Neural progenitor cell (in vitro differentiated cells): ENCODE measurements around the gene MSRB1. TPM values are rescaled to one million over a fixed set of nuclear protein-coding genes. Genes with fewer than 3 reads are reported as not detected.

Source experiments
- DNase-seq: peaks from one replicate; pipeline ENCODE4 v3.0.0-alpha.2; 2016; ENCODE audit warnings: low spot score
- H2AFZ ChIP-seq: fragments of 200-600 bp; sonication (generic); replicated peaks from 2 replicates; pipeline ENCODE4 v1.6.1; 2016; ENCODE audit warnings: antibody characterized with exemption
- H3F3A ChIP-seq: fragments of 200-600 bp; sonication (generic); 2 replicates; pipeline ENCODE4 v1.6.1; 2016; ENCODE audit warnings: antibody characterized with exemption, low read depth
- H3K27ac ChIP-seq: fragments of 200-600 bp; sonication (generic); 2 replicates; pipeline ENCODE4 v1.5.1; 2016; ENCODE audit warnings: mild to moderate bottlenecking
- H3K27me3 ChIP-seq: fragments of 200-600 bp; sonication (generic); 2 replicates; pipeline ENCODE4 v1.6.1; 2016; ENCODE audit warnings: mild to moderate bottlenecking, moderate library complexity
- H3K36me3 ChIP-seq: fragments of 200-600 bp; sonication (generic); 2 replicates; pipeline ENCODE4 v1.5.1; 2016
- H3K4me1 ChIP-seq: fragments of 200-600 bp; sonication (generic); 2 replicates; pipeline ENCODE4 v1.6.1; 2016; ENCODE audit warnings: mixed run types
- H3K4me2 ChIP-seq: fragments of 200-600 bp; sonication (generic); 2 replicates; pipeline ENCODE4 v1.6.1; 2016
- H3K4me3 ChIP-seq: fragments of 200-600 bp; sonication (generic); 2 replicates; pipeline ENCODE4 v1.5.1; 2016
- H3K79me2 ChIP-seq: fragments of 200-600 bp; sonication (generic); 2 replicates; pipeline ENCODE4 v1.6.1; 2016; ENCODE audit warnings: low read depth
- H3K9ac ChIP-seq: fragments of 200-600 bp; sonication (generic); 2 replicates; pipeline ENCODE4 v1.6.1; 2016
- H3K9me3 ChIP-seq: fragments of 200-600 bp; sonication (generic); 2 replicates; pipeline ENCODE4 v1.5.1; 2016; ENCODE audit warnings: low read depth
- H4K20me1 ChIP-seq: fragments of 200-600 bp; sonication (generic); 2 replicates; pipeline ENCODE4 v1.6.1; 2016; ENCODE audit warnings: low read depth
- H3K27ac Mint-ChIP-seq: 3 replicates; pipeline ENCODE4 v1.8.0; 2021; ENCODE audit warnings: mixed read lengths
- H3K27me3 Mint-ChIP-seq: 2 replicates; pipeline ENCODE4 v1.8.0; 2022; ENCODE audit warnings: low read depth, mild to moderate bottlenecking, inconsistent platforms, moderate library complexity, mixed read lengths; ENCODE audit not compliant: insufficient read depth
- H3K36me3 Mint-ChIP-seq: 3 replicates; pipeline ENCODE4 v1.8.0; 2021; ENCODE audit warnings: mixed read lengths
- H3K4me1 Mint-ChIP-seq: 3 replicates; pipeline ENCODE4 v1.8.0; 2021; ENCODE audit warnings: mixed read lengths
- H3K4me3 Mint-ChIP-seq: 3 replicates; pipeline ENCODE4 v1.8.0; 2021; ENCODE audit warnings: mild to moderate bottlenecking, moderate library complexity, mixed read lengths
- H3K9me3 Mint-ChIP-seq: 3 replicates; pipeline ENCODE4 v1.8.0; 2020; ENCODE audit warnings: mixed read lengths
- EZH2 ChIP-seq: fragments of 200-600 bp; sonication (generic); IDR thresholded peaks from 2 replicates; pipeline ENCODE4 v1.6.1; 2017; ENCODE audit warnings: antibody characterized with exemption, mild to moderate bottlenecking, moderate library complexity
- EZH2phosphoT487 ChIP-seq: fragments of 200-600 bp; sonication (generic); IDR thresholded peaks from 2 replicates; pipeline ENCODE4 v1.6.1; 2017; ENCODE audit warnings: antibody characterized with exemption
- total RNA-seq: library from RNA; depleted of rRNA; stranded (reverse); fragments of >200 nt; gene quantifications from 2 replicates; pipeline ENCODE4 v1.2.3, GENCODE V29; 2015; ENCODE audit warnings: low replicate concordance
- TF ChIP-seq, protein P1 (sequence below): fragments of 200-600 bp; sonication (generic); IDR thresholded peaks from 2 replicates; pipeline ENCODE4 v1.5.1; 2017; ENCODE audit warnings: antibody characterized with exemption, mild to moderate bottlenecking

Gene MSRB1
- total RNA-seq, 1 donor from 2014 or later: 26.9 TPM

DNA sequence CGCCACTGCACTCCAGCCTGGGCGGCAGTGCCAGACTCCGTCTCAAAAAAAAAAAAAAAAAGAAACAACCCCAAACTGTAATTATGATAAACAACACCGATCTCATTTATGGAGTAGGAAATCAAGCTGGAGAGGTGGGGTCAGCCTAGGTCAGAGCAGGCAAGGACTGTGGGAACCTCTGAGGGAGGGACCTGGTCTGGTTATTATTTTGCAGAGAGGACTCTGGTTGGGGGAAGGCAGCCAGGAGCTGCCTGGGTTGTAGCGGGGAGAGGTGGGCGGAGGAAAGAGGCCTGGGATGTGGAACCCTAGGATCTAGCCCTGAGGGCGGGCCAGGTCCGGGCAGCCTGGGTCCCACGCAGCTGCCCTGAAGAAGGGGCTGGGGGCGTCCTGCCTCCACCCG lies 13.9 kb downstream of the MSRB1 start:
- DNase-seq: no peak
- H3K36me3 ChIP-seq: no peaks in the 10 kb centered on the region
- H3K4me1 Mint-ChIP-seq: peaks cover 2% of the 10 kb centered on the region
- no peak overlapping the region for H3K27ac ChIP-seq
- no peaks in the 10 kb centered on the region for H3K9me3 ChIP-seq
- H3F3A ChIP-seq: peaks cover 4% of the 10 kb centered on the region
- H3K27me3 ChIP-seq: peaks cover 43% of the 10 kb centered on the region
- H3K27me3 Mint-ChIP-seq: peaks cover 11% of the 10 kb centered on the region
- no peak overlapping the region for H3K9ac ChIP-seq
- H3K9me3 Mint-ChIP-seq: no peaks in the 10 kb centered on the region
- no peaks in the 10 kb centered on the region for H4K20me1 ChIP-seq
- no peak overlapping the region for H3K27ac Mint-ChIP-seq
- H3K4me2 ChIP-seq: peak overlapping the region; percentile 80
- peak overlapping the region; percentile 87 for H2AFZ ChIP-seq
- H3K4me1 ChIP-seq: no peaks in the 10 kb centered on the region
- H3K4me3 ChIP-seq: peak overlapping the region; percentile 54
- TF ChIP-seq EZH2phosphoT487: no peak
- TF ChIP-seq, protein P1, sequence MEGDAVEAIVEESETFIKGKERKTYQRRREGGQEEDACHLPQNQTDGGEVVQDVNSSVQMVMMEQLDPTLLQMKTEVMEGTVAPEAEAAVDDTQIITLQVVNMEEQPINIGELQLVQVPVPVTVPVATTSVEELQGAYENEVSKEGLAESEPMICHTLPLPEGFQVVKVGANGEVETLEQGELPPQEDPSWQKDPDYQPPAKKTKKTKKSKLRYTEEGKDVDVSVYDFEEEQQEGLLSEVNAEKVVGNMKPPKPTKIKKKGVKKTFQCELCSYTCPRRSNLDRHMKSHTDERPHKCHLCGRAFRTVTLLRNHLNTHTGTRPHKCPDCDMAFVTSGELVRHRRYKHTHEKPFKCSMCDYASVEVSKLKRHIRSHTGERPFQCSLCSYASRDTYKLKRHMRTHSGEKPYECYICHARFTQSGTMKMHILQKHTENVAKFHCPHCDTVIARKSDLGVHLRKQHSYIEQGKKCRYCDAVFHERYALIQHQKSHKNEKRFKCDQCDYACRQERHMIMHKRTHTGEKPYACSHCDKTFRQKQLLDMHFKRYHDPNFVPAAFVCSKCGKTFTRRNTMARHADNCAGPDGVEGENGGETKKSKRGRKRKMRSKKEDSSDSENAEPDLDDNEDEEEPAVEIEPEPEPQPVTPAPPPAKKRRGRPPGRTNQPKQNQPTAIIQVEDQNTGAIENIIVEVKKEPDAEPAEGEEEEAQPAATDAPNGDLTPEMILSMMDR: no peak
- TF ChIP-seq EZH2: no peak
- H3K79me2 ChIP-seq: no peaks in the 10 kb centered on the region
- peak overlapping the region; percentile 77 for H3K4me3 Mint-ChIP-seq
- H3K36me3 Mint-ChIP-seq: no peaks in the 10 kb centered on the region

GRCh38 chr16:1926271-1926670 lies 16.7 kb downstream of the MSRB1 start:
- Histone ChIP-seq H3K27me3 (peaks cover 67% of the 10 kb centered on the region), H3K9ac (no peak overlapping the region), H3K79me2 (no peaks in the 10 kb centered on the region), H3K4me2 (no peak overlapping the region), H3K27ac (no peak overlapping the region), H3K9me3 (no peaks in the 10 kb centered on the region), H3F3A (peaks cover 7% of the 10 kb centered on the region), H3K4me3 (no peak overlapping the region), H2AFZ (no peak overlapping the region), H3K4me1 (no peaks in the 10 kb centered on the region), H3K36me3 (no peaks in the 10 kb centered on the region), H4K20me1 (no peaks in the 10 kb centered on the region)
- no peaks in the 10 kb centered on the region for H3K36me3 Mint-ChIP-seq
- peaks cover 4% of the 10 kb centered on the region for H3K4me1 Mint-ChIP-seq
- TF ChIP-seq EZH2 (no peak), EZH2phosphoT487 (no peak)
- TF ChIP-seq, protein P1: no peak
- H3K4me3 Mint-ChIP-seq: no peak overlapping the region
- H3K9me3 Mint-ChIP-seq: no peaks in the 10 kb centered on the region
- peaks cover 21% of the 10 kb centered on the region for H3K27me3 Mint-ChIP-seq
- DNase-seq: no peak
- H3K27ac Mint-ChIP-seq: no peak overlapping the region

GRCh38 chr16:1924095-1924494 lies 18.9 kb downstream of the MSRB1 start:
- Mint-ChIP-seq H3K27ac (no peak overlapping the region), H3K4me3 (no peak overlapping the region), H3K9me3 (no peaks in the 10 kb centered on the region), H3K4me1 (peaks cover 12% of the 10 kb centered on the region), H3K27me3 (peaks cover 33% of the 10 kb centered on the region), H3K36me3 (no peaks in the 10 kb centered on the region)
- Histone ChIP-seq H3K79me2 (no peaks in the 10 kb centered on the region), H3K36me3 (no peaks in the 10 kb centered on the region), H3K9ac (no peak overlapping the region), H3K4me3 (no peak overlapping the region), H4K20me1 (peaks cover 7% of the 10 kb centered on the region), H3K27me3 (peaks cover 67% of the 10 kb centered on the region), H2AFZ (no peak overlapping the region), H3K27ac (no peak overlapping the region), H3K4me1 (peaks cover 11% of the 10 kb centered on the region), H3F3A (peaks cover 14% of the 10 kb centered on the region), H3K4me2 (peak overlapping the region; percentile 25), H3K9me3 (no peaks in the 10 kb centered on the region)
- TF ChIP-seq EZH2phosphoT487 (no peak), EZH2 (no peak)
- TF ChIP-seq, protein P1: no peak
- peak; percentile 1 for DNase-seq
